Activated naive CD8-positive, alpha-beta T cell treated with anti-CD3 and anti-CD28 coated beads, Interleukin-2, amount 10 ng/mL, durations not matched to agents 7 days and 5 days (primary cell): Measurements from ENCODE around the gene TIMM44. TPM values are rescaled to one million over a fixed set of nuclear protein-coding genes. Genes with fewer than 3 reads are reported as not detected.
A peak's percentile ranks its signal among the peaks of the same experiment; 100 is the strongest.
"Not testable (repeated sequence)": the region's sequence is repeated elsewhere in the genome, so short reads cannot be mapped to it uniquely, and the experiment has no call there.

Experiments used
- ATAC-seq: fragments of 150-1000 bp; cut with Tn5 transposase; one replicate; pipeline ENCODE4 v1.10.0; 2021; ENCODE audit warnings: low read depth, moderate library complexity
- POLR2A ChIA-PET: fragments of 350-600 bp; sonication (Branson Sonifier 250); formaldehyde crosslinking; loops from one replicate; lab custom pipeline; 2021; ENCODE audit warnings: antibody characterized with exemption; lab: Charles Lee
- DNase-seq: peaks from one replicate; pipeline ENCODE4 v3.0.0; 2021
- H3K27ac Mint-ChIP-seq: one replicate; pipeline ENCODE4 v1.8.0; 2022; ENCODE audit warnings: mild to moderate bottlenecking, mixed read lengths
- H3K27me3 Mint-ChIP-seq: one replicate; pipeline ENCODE4 v1.8.0; 2022; ENCODE audit warnings: mild to moderate bottlenecking, moderate library complexity, mixed read lengths
- H3K36me3 Mint-ChIP-seq: one replicate; pipeline ENCODE4 v1.8.0; 2021; ENCODE audit warnings: mild to moderate bottlenecking, mixed read lengths
- H3K4me1 Mint-ChIP-seq: one replicate; pipeline ENCODE4 v1.8.0; 2021; ENCODE audit warnings: mixed read lengths
- H3K4me3 Mint-ChIP-seq: one replicate; pipeline ENCODE4 v1.8.0; 2022; ENCODE audit warnings: mild to moderate bottlenecking, moderate library complexity, mixed read lengths
- H3K9me3 Mint-ChIP-seq: one replicate; pipeline ENCODE4 v1.8.0; 2021; ENCODE audit warnings: mixed read lengths
- total RNA-seq, 2 experiments: library from RNA; stranded (reverse); gene quantifications; one replicate each; pipeline ENCODE4 v1.2.3, GENCODE V29; 2021

TIMM44 gene
- total RNA-seq, 2 experiments from 2014 or later: 66.6 to 67.8 TPM

GRCh38 chr19:7931221-7932061 is 12.0 kb downstream of the TIMM44 start:
- no peak for ATAC-seq
- Mint-ChIP-seq H3K9me3 (no peaks in the 10 kb centered on the region), H3K27me3 (no peaks in the 10 kb centered on the region), H3K4me1 (no peaks in the 10 kb centered on the region), H3K36me3 (peaks cover under 1% of the 10 kb centered on the region), H3K4me3 (no peak overlapping the region), H3K27ac (no peak overlapping the region)
- no peak for DNase-seq
- POLR2A ChIA-PET: interaction anchor here (1.3 kb wide), 1 partner anchor 11 kb away, joined by 5 read pairs; the partner anchor contains the start of gene SNAPC2

- ATAC-seq: no peak
- Mint-ChIP-seq H3K36me3 (no peaks in the 10 kb centered on the region), H3K4me3 (no peak overlapping the region), H3K9me3 (no peaks in the 10 kb centered on the region), H3K4me1 (no peaks in the 10 kb centered on the region), H3K27ac (no peak overlapping the region), H3K27me3 (no peaks in the 10 kb centered on the region)
- no peak for DNase-seq
- POLR2A ChIA-PET: interaction anchor here (1.3 kb wide), 1 partner anchor 10 kb away, joined by 5 read pairs; the partner anchor contains the start of gene SNAPC2
Observed at GRCh38 chr19:7930765-7931164, 12.7 kb downstream of the TIMM44 start.

GRCh38 chr19:7930030-7930429 is 13.4 kb downstream of the TIMM44 start:
- H3K4me1 Mint-ChIP-seq, H3K9me3 Mint-ChIP-seq, DNase-seq, H3K27me3 Mint-ChIP-seq, H3K27ac Mint-ChIP-seq, H3K36me3 Mint-ChIP-seq, ATAC-seq, H3K4me3 Mint-ChIP-seq: not testable (repeated sequence)
- POLR2A ChIA-PET: interaction anchor here (0.6 to 1.3 kb wide), 2 partner anchors 9 to 861 kb away, joined by 3 to 5 read pairs; partner anchors contain the start of gene SNAPC2

DNA sequence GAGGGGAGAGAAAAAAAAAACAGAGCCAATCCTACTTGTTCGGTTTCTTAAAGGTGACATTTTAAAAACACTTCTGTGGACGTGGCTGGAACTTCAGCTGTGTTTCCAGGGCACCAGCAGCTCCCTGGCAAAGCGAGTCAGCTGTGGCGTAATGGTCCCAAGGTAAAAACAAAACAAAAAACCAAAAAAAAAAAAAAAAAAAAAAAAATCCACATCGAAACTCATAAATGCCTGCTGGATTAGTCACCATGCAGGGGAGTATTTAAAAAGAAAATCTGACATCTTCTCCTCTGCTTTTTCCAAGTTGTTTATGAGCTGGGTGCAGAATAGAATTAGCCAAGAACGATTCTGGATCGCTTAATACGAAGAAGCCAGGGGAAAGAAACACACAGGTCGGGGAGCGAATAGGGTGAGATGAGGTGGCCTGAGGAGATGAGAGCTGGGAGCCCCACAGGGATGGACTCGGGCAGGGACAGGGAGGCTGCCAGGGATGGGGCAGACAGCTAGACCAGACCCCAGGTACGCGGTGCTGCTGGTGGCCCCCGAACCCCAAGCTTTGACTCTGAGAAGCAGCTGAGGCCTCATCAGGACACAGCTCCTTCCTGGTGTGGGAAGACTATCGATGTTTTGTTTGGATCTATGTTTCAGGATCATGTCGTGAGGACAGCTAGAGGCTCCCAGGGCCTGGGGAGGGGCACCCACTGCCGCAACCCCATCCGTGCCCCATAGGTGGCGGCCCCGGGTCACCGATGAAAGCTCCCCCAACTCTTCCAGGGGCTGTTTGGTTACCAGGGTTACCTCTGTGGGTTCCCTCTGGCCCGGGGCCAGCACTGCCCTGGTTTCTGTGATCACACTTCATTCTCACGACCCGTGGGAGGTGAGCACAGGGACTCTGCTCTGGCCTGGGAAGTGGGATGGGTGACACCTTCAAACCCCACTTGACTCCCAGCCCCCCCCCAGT is 14.4 kb downstream of the TIMM44 start:
- DNase-seq (peak; percentile 72), ATAC-seq (peak; percentile 23)
- POLR2A ChIA-PET: interaction anchor here (0.8 to 1.3 kb wide), 2 partner anchors 12 to 15 kb away, joined by 6 to 7 read pairs; partner anchors contain the start of gene TIMM44
- H3K27me3 Mint-ChIP-seq: no peaks in the 10 kb centered on the region
- no peaks in the 10 kb centered on the region for H3K9me3 Mint-ChIP-seq
- H3K4me1 Mint-ChIP-seq: peaks cover 3% of the 10 kb centered on the region
- no peak overlapping the region for H3K27ac Mint-ChIP-seq
- H3K4me3 Mint-ChIP-seq: no peak overlapping the region
- H3K36me3 Mint-ChIP-seq: no peaks in the 10 kb centered on the region

DNA sequence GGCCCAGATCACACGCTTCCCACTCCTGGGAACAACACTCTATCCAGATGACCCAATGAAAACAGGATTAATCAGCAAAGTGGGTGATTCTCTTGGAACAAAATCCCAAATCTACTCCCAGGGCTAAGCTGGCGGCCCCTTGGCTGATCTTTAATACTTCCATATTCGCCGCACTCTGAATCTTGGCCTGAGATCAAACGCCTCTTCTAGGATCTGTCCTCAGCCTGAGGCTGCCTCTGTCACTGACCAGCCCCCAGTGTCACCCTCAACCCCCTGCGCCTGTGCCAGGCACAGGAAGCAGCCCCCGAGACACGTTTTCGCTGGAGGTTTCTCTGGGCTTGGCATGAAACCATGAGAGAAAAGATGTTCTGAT is 15.1 kb downstream of the TIMM44 start:
- no peak overlapping the region for H3K4me3 Mint-ChIP-seq
- POLR2A ChIA-PET: no interaction called here
- no peak for ATAC-seq

GRCh38 chr19:7927605-7928333 is 15.7 kb downstream of the TIMM44 start:
- H3K27me3 Mint-ChIP-seq: no peaks in the 10 kb centered on the region
- no peak overlapping the region for H3K27ac Mint-ChIP-seq
- no peaks in the 10 kb centered on the region for H3K9me3 Mint-ChIP-seq
- H3K4me1 Mint-ChIP-seq: peaks cover 3% of the 10 kb centered on the region
- no peak overlapping the region for H3K4me3 Mint-ChIP-seq
- H3K36me3 Mint-ChIP-seq: no peaks in the 10 kb centered on the region
- ATAC-seq (no peak), DNase-seq (peak; percentile 30)
- POLR2A ChIA-PET: interaction anchor here (1.1 to 1.5 kb wide), 2 partner anchors 16 to 97 kb away, joined by 3 to 9 read pairs; partner anchors contain the start of gene TIMM44

More for the DNA sequence above, 15.1 kb downstream of the TIMM44 start:
- DNase-seq: no peak
- H3K4me1 Mint-ChIP-seq: peaks cover 3% of the 10 kb centered on the region
- H3K27me3 Mint-ChIP-seq: no peaks in the 10 kb centered on the region
- no peaks in the 10 kb centered on the region for H3K9me3 Mint-ChIP-seq
- no peak overlapping the region for H3K27ac Mint-ChIP-seq
- H3K36me3 Mint-ChIP-seq: no peaks in the 10 kb centered on the region

- Mint-ChIP-seq H3K4me3 (peak overlapping the region; percentile 68), H3K36me3 (no peaks in the 10 kb centered on the region), H3K4me1 (peaks cover 5% of the 10 kb centered on the region), H3K27ac (no peak overlapping the region), H3K9me3 (no peaks in the 10 kb centered on the region), H3K27me3 (no peaks in the 10 kb centered on the region)
- DNase-seq (peak; percentile 39), ATAC-seq (no peak)
- POLR2A ChIA-PET: interaction anchor here (1.1 to 1.5 kb wide), 2 partner anchors 17 to 96 kb away, joined by 3 to 9 read pairs; partner anchors contain the start of gene TIMM44
Observed at GRCh38 chr19:7926727-7927604, 16.5 kb downstream of the TIMM44 start.

DNA sequence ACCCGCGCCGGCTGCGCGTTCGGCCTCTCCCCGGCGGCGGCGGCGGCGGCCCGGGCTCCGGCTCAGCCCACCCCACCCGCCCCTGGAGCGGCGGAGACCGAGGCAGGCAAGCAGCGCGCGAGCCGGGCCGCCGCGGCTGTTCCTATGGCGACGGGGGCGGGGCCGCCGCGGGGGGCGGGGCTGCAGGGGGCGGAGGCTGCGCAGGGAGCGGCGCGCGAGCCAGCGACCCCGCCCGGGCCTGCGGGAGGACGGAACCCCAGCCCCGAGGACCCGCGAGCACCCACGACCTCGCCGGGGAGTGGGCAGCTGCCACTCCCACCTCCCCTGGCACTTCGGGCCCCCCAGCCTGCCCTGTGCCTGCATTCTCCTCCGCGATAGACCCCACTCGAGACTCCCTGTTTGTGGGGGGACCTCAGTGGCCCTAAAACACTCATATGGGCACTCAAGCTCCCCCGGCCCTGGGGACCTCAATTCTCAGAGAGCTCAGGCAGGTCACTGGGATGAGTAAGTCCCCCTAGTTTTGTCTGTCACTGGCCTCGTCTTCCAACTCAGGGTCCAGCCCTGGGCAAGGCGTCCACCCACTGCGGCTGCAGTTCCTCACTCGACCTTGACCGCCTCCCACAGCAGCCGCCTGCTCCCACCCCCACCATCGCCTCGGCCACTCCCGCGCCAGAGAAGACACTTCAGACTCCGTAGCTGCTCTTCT is 17.3 kb downstream of the TIMM44 start, which contains the start of gene CTXN1:
TSS of gene CTXN1 (minus strand) at position 115 of the 706 bp plus-strand sequence. CDS start 597 bp downstream, outside the sequence.
- no peaks in the 10 kb centered on the region for H3K36me3 Mint-ChIP-seq
- peaks cover 8% of the 10 kb centered on the region for H3K4me1 Mint-ChIP-seq
- peak within 1 kb of the TSS; percentile 82 for H3K4me3 Mint-ChIP-seq
- no peaks in the 10 kb centered on the region for H3K9me3 Mint-ChIP-seq
- POLR2A ChIA-PET: interaction anchor here (1.5 kb wide), 1 partner anchor 17 kb away, joined by 9 read pairs; the partner anchor contains the start of gene TIMM44
- ATAC-seq: peak; percentile 31
- DNase-seq: peak; percentile 89
- peak within 1 kb of the TSS; percentile 72 for H3K27ac Mint-ChIP-seq
- H3K27me3 Mint-ChIP-seq: no peaks in the 10 kb centered on the region

DNA sequence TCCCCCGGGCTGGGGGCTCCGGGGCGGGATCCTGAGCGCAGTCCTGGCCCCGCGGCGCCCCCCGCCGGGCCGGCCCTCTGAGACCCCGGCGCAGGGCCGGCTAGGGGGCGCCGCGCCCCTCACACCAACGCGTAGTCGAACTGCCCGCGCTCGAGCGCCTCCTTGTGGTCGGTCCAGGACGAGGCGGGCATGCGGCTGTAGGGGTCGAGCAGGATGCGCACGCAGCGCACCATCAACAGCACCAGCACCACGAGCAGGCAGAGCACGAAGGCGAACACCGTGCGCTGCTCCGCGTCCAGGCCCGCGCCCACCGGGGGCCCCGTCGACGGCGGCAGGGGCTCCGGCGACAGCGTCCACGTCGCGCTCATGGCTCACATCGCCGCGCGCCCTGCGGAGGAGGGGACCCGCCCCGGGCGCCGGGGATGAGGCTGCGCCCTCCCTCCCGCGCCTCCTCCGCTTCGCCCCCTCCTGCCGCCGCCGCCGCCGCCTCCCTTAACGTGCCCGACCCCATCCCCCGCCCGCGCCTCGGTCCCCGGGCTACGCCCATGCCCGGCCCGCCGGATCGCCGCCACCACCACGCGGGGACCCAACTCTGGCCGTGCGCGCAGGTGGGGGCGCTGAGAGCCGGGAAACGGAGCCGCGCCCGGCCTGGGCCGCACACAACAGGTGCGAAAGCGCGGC is 18.2 kb downstream of the TIMM44 start:
- POLR2A ChIA-PET: no interaction called here
- H3K4me3 Mint-ChIP-seq: peak overlapping the region; percentile 82
- DNase-seq (peak; percentile 89), ATAC-seq (peak; percentile 36)
- peaks cover 11% of the 10 kb centered on the region for H3K4me1 Mint-ChIP-seq
- peak overlapping the region; percentile 72 for H3K27ac Mint-ChIP-seq
- H3K27me3 Mint-ChIP-seq: no peaks in the 10 kb centered on the region
- no peaks in the 10 kb centered on the region for H3K9me3 Mint-ChIP-seq
- no peaks in the 10 kb centered on the region for H3K36me3 Mint-ChIP-seq

DNA sequence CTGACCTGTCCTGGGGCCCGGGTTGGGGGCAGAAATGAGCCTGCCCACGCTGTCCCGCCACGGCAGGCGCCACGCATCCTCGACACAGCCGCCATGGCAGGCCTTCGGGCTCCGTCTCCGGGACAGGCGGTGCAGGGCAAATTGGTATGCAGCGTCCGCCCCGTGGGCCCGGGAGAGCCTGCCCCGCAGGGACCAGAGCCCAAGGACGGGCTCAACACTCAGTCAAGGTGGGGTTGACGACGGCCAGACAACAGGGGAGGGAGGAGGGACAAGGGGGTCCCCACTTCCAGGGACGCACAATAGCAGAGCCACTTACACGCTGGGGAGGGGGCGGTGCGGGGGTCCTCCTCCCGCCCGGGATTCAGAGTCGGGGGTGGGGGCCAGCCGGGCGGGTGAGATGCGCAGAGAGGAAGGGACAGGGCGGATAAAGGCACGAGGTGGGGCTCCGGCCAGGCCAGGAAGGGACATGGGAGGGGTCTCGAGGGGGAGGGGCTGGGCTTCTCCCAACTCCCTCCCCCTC is 18.8 kb downstream of the TIMM44 start:
- peaks cover 15% of the 10 kb centered on the region for H3K4me1 Mint-ChIP-seq
- POLR2A ChIA-PET: interaction anchor here (0.9 kb wide), 1 partner anchor 21 kb away, joined by 4 read pairs; the partner anchor contains the start of gene MAP2K7
- DNase-seq: no peak

More for the DNA sequence above, 18.8 kb downstream of the TIMM44 start:
- ATAC-seq: no peak
- no peak overlapping the region for H3K4me3 Mint-ChIP-seq
- H3K9me3 Mint-ChIP-seq: no peaks in the 10 kb centered on the region
- no peaks in the 10 kb centered on the region for H3K36me3 Mint-ChIP-seq
- peaks cover 4% of the 10 kb centered on the region for H3K27me3 Mint-ChIP-seq
- no peak overlapping the region for H3K27ac Mint-ChIP-seq
